ENCODE results near the gene PSMB5.

The PSMB5 gene

DNA sequence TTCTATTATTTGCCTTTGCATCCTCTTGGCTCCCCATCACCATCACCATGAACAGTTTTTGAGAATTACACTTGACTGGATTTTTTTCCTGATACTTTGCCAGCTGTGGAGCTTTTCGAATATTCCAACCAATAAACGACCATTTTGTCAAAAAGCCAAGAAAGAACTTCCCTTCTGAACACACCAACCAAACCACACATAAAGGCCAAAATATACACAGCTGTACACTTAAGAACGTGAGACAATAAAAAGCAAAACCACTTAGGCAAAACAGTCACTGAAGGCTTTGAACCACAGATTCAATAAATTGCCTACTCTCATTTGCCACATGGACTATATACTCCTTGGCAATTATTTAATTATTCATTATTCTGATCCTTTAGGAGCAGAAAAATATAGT lies 25.9 kb downstream of the PSMB5 start:
- no peak overlapping the region for H2BK120ac ChIP-seq (ENCODE audit: low read depth, low read length)
- H2BK5ac ChIP-seq (ENCODE audit: low read length), result no peak overlapping the region
- H3K27me3 ChIP-seq (ENCODE audit: control insufficient read depth in 3 of 3, insufficient read depth in 3 of 3, low read depth in 1 of 3, low read length in 3 of 3), result no peaks in the 10 kb centered on the region
- no peak overlapping the region for H3K14ac ChIP-seq (ENCODE audit: low read length)
- no peaks in the 10 kb centered on the region for H3K36me3 ChIP-seq (replicated peaks in 1 of 2; ENCODE audit: control insufficient read depth in 2 of 2, insufficient read depth in 2 of 2, low read length in 2 of 2)
- H3K79me1 ChIP-seq (ENCODE audit: low read depth, low read length), result no peaks in the 10 kb centered on the region
- no peak overlapping the region for H2AK5ac ChIP-seq (ENCODE audit: low read depth, low read length)
- H3K4ac ChIP-seq (ENCODE audit: low read length), result no peak overlapping the region
- H3K9me3 ChIP-seq (replicated peaks in 1 of 2; ENCODE audit: control insufficient read depth in 2 of 2, insufficient read depth in 1 of 2, low read depth in 1 of 2, low read length in 2 of 2), result peaks cover 0 to 8% of the 10 kb centered on the region in 2 donors
- no peak overlapping the region for H2AFZ ChIP-seq (ENCODE audit: low read length)
- no peak overlapping the region for H4K91ac ChIP-seq (ENCODE audit: low read depth, low read length, poor library complexity)
- H3K9ac ChIP-seq (ENCODE audit: low read depth, low read length, poor library complexity), result no peak overlapping the region
- no peak overlapping the region for H3K4me2 ChIP-seq (ENCODE audit: insufficient read depth, low read length, poor library complexity, severe bottlenecking)
- no peak overlapping the region for H3K4me3 ChIP-seq (ENCODE audit: low read length in 2 of 2)
- peaks cover 5 to 7% of the 10 kb centered on the region in 2 donors for H3K4me1 ChIP-seq (ENCODE audit: control insufficient read depth in 2 of 2, insufficient read depth in 1 of 2, low read depth in 1 of 2, low read length in 2 of 2)
- no peak overlapping the region for H4K8ac ChIP-seq (ENCODE audit: low read depth, low read length)
- DNase-seq (ENCODE audit: low spot score), result no peak
- H2BK15ac ChIP-seq (ENCODE audit: low read length), result no peak overlapping the region
- H2BK12ac ChIP-seq (ENCODE audit: low read length), result no peak overlapping the region
- H3K23ac ChIP-seq (ENCODE audit: low read depth, low read length, poor library complexity), result no peak overlapping the region
- no CpG with 5 or more reads among the region's 3 CpGs for whole genome bisulfite sequencing, 2 donors (ENCODE audit: extremely low coverage in 2 of 2, insufficient read length in 2 of 2, insufficient replicate concordance in 1 of 2)
- H3K27ac ChIP-seq (replicated peaks; ENCODE audit: low read length), result no peak overlapping the region
- no peak overlapping the region for H3K18ac ChIP-seq (ENCODE audit: low read length)

DNA sequence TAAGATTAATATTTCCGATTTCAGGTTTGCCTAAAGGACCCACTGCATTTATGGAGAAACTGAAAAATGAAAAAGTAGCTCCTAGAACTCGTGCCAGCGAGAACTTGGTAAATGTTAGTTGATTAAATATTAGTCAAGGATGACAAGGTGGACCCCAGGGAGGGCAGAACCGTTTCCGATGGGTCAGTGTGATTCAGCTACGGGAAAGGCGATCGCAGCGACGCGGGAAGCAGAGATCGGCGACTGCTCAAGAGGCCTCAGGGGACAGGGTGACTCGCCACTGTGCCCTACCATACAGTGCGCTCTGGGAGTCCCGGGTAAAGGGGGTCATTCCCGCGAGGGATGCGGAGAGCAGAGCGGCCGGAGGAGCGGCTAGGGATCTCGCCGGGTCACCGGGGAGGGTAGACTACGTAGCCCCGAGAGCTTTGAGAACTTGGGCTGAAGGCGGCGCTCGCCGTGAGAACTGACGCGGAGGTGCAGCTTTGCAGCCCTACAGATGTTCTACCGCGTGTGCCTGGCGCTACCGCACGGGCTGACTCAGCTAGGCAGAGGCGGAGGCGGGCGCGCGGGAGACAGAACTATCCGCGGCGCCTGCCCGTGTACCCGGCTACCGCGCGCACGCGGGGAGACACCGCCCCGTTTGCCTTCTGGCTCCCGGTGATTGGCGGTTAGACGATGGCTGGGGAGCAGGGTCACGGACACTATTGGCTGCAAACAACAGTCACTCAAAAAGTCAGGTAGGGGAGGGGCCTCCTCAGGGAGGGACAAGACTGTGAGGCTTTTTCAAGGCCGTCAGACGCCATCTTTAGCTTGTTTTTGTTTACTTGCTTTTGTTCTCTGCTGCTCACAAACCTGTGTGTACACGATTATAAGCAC lies 27.9 kb downstream of the PSMB5 start:
- Histone ChIP-seq H3K4me3 (ENCODE audit: low read length in 2 of 2) (peak overlapping the region; percentile 83 to 88), H2BK12ac (ENCODE audit: low read length) (no peak overlapping the region), H2BK120ac (ENCODE audit: low read depth, low read length) (no peak overlapping the region), H3K4me1 (ENCODE audit: control insufficient read depth in 2 of 2, insufficient read depth in 1 of 2, low read depth in 1 of 2, low read length in 2 of 2) (peaks cover 5 to 7% of the 10 kb centered on the region in 2 donors), H2BK5ac (ENCODE audit: low read length) (peak overlapping the region; percentile 25), H3K79me1 (ENCODE audit: low read depth, low read length) (no peaks in the 10 kb centered on the region), H2AK5ac (ENCODE audit: low read depth, low read length) (no peak overlapping the region), H3K4me2 (ENCODE audit: insufficient read depth, low read length, poor library complexity, severe bottlenecking) (peak overlapping the region; percentile 72), H2BK15ac (ENCODE audit: low read length) (no peak overlapping the region), H3K14ac (ENCODE audit: low read length) (peak overlapping the region; percentile 56), H3K9me3 (replicated peaks in 1 of 2; ENCODE audit: control insufficient read depth in 2 of 2, insufficient read depth in 1 of 2, low read depth in 1 of 2, low read length in 2 of 2) (peaks cover 0 to 8% of the 10 kb centered on the region in 2 donors), H4K8ac (ENCODE audit: low read depth, low read length) (no peak overlapping the region), H3K23ac (ENCODE audit: low read depth, low read length, poor library complexity) (peak overlapping the region; percentile 80), H3K4ac (ENCODE audit: low read length) (no peak overlapping the region), H3K36me3 (replicated peaks in 1 of 2; ENCODE audit: control insufficient read depth in 2 of 2, insufficient read depth in 2 of 2, low read length in 2 of 2) (no peaks in the 10 kb centered on the region), H3K9ac (ENCODE audit: low read depth, low read length, poor library complexity) (peak overlapping the region; percentile 89), H3K27me3 (ENCODE audit: control insufficient read depth in 3 of 3, insufficient read depth in 3 of 3, low read depth in 1 of 3, low read length in 3 of 3) (no peaks in the 10 kb centered on the region), H2AFZ (ENCODE audit: low read length) (peak overlapping the region; percentile 84), H3K18ac (ENCODE audit: low read length) (peak overlapping the region; percentile 98), H4K91ac (ENCODE audit: low read depth, low read length, poor library complexity) (peak overlapping the region; percentile 14), H3K27ac (replicated peaks; ENCODE audit: low read length) (peak overlapping the region; percentile 92)
- WGBS, 2 donors (ENCODE audit: extremely low coverage in 2 of 2, insufficient read length in 2 of 2, insufficient replicate concordance in 1 of 2), result no CpG with 5 or more reads among the region's 62 CpGs
- DNase-seq (ENCODE audit: low spot score), result peak; percentile 95

DNA sequence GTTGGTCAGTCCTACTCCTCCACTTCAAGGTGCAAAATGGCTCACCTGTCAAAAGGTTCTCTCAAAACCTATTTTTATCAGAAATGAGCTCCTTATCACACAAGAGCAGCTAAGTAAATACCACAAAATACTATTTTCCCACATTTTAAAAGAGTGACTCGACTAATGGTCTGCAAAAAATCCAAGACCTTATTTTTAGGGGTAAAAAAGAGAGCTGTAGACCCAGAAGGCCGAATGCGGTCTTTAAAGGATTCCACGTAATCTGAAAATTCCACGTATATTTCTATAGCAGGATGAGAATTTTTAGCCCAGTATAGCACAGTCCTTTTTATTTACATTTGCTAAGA lies 28.5 kb downstream of the PSMB5 start:
- Histone ChIP-seq H3K23ac (ENCODE audit: low read depth, low read length, poor library complexity) (no peak overlapping the region), H3K4me3 (ENCODE audit: low read length in 2 of 2) (peak overlapping the region in 1 of 2 donors; percentile 83)
- WGBS, 2 donors (ENCODE audit: extremely low coverage in 2 of 2, insufficient read length in 2 of 2, insufficient replicate concordance in 1 of 2), result no CpG with 5 or more reads among the region's 5 CpGs

DNA sequence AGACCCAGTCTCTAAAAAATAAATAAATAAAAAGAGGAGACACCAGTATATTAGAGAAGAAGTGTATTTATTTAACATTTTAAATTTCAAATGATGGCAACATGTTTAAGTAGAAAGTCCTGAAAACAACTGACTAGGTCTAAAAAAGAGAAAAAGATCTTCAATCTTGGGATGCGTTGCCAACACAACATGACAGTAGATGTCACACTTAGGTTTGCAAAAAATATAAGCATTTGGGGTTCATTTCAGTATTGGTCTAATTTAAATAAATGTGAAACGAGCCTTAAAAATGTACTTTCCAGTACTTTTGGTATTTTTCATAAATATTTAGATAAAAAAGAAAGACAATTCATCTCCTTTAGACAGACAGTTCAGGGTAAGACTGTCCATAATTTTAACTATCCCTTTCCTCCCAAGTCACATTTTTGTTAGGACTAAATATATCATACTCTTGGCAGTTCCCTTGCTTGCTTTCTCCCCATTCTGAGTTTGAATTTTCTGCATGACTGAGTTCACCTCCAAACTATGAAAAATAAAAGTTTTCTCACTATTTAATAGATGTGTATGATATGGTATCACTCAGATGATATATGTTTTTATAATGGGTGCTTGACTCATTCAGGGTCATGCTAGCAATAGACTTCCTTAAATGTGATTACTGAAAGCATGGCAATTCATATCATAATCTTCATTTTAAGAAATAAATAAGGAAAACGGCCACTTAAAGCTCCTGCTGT lies 29.1 kb downstream of the PSMB5 start:
- WGBS, 2 donors (ENCODE audit: extremely low coverage in 2 of 2, insufficient read length in 2 of 2, insufficient replicate concordance in 1 of 2), result no CpG with 5 or more reads among the region's 3 CpGs
- H3K36me3 ChIP-seq (replicated peaks in 1 of 2; ENCODE audit: control insufficient read depth in 2 of 2, insufficient read depth in 2 of 2, low read length in 2 of 2), result no peaks in the 10 kb centered on the region
- H3K18ac ChIP-seq (ENCODE audit: low read length), result no peak overlapping the region
- H3K14ac ChIP-seq (ENCODE audit: low read length), result no peak overlapping the region
- no peak overlapping the region for H2AK5ac ChIP-seq (ENCODE audit: low read depth, low read length)
- no peak overlapping the region for H2BK15ac ChIP-seq (ENCODE audit: low read length)
- no peak overlapping the region for H3K27ac ChIP-seq (replicated peaks; ENCODE audit: low read length)
- no peak overlapping the region for H3K23ac ChIP-seq (ENCODE audit: low read depth, low read length, poor library complexity)
- H3K27me3 ChIP-seq (ENCODE audit: control insufficient read depth in 3 of 3, insufficient read depth in 3 of 3, low read depth in 1 of 3, low read length in 3 of 3), result no peaks in the 10 kb centered on the region
- no peak overlapping the region for H2BK12ac ChIP-seq (ENCODE audit: low read length)
- H2BK5ac ChIP-seq (ENCODE audit: low read length), result no peak overlapping the region
- no peak overlapping the region for H3K9ac ChIP-seq (ENCODE audit: low read depth, low read length, poor library complexity)
- peaks cover 5 to 7% of the 10 kb centered on the region in 2 donors for H3K4me1 ChIP-seq (ENCODE audit: control insufficient read depth in 2 of 2, insufficient read depth in 1 of 2, low read depth in 1 of 2, low read length in 2 of 2)
- H4K91ac ChIP-seq (ENCODE audit: low read depth, low read length, poor library complexity), result no peak overlapping the region
- H2BK120ac ChIP-seq (ENCODE audit: low read depth, low read length), result no peak overlapping the region
- no peak for DNase-seq (ENCODE audit: low spot score)
- H2AFZ ChIP-seq (ENCODE audit: low read length), result no peak overlapping the region
- H3K4me2 ChIP-seq (ENCODE audit: insufficient read depth, low read length, poor library complexity, severe bottlenecking), result no peak overlapping the region
- no peaks in the 10 kb centered on the region for H3K79me1 ChIP-seq (ENCODE audit: low read depth, low read length)
- peaks cover 0 to 8% of the 10 kb centered on the region in 2 donors for H3K9me3 ChIP-seq (replicated peaks in 1 of 2; ENCODE audit: control insufficient read depth in 2 of 2, insufficient read depth in 1 of 2, low read depth in 1 of 2, low read length in 2 of 2)
- H3K4me3 ChIP-seq (ENCODE audit: low read length in 2 of 2), result peak overlapping the region in 1 of 2 donors; percentile 83
- H3K4ac ChIP-seq (ENCODE audit: low read length), result no peak overlapping the region
- no peak overlapping the region for H4K8ac ChIP-seq (ENCODE audit: low read depth, low read length)

More for the DNA sequence above, 28.5 kb downstream of the PSMB5 start:
- peaks cover 0 to 8% of the 10 kb centered on the region in 2 donors for H3K9me3 ChIP-seq (replicated peaks in 1 of 2; ENCODE audit: control insufficient read depth in 2 of 2, insufficient read depth in 1 of 2, low read depth in 1 of 2, low read length in 2 of 2)
- no peak overlapping the region for H4K8ac ChIP-seq (ENCODE audit: low read depth, low read length)
- H2BK5ac ChIP-seq (ENCODE audit: low read length), result no peak overlapping the region
- H2AFZ ChIP-seq (ENCODE audit: low read length), result peak overlapping the region; percentile 84
- H3K14ac ChIP-seq (ENCODE audit: low read length), result no peak overlapping the region
- H3K4ac ChIP-seq (ENCODE audit: low read length), result no peak overlapping the region
- H3K4me2 ChIP-seq (ENCODE audit: insufficient read depth, low read length, poor library complexity, severe bottlenecking), result no peak overlapping the region
- peaks cover 5 to 7% of the 10 kb centered on the region in 2 donors for H3K4me1 ChIP-seq (ENCODE audit: control insufficient read depth in 2 of 2, insufficient read depth in 1 of 2, low read depth in 1 of 2, low read length in 2 of 2)
- no peak overlapping the region for H2BK120ac ChIP-seq (ENCODE audit: low read depth, low read length)
- H2BK15ac ChIP-seq (ENCODE audit: low read length), result no peak overlapping the region
- no peaks in the 10 kb centered on the region for H3K79me1 ChIP-seq (ENCODE audit: low read depth, low read length)
- no peaks in the 10 kb centered on the region for H3K36me3 ChIP-seq (replicated peaks in 1 of 2; ENCODE audit: control insufficient read depth in 2 of 2, insufficient read depth in 2 of 2, low read length in 2 of 2)
- DNase-seq (ENCODE audit: low spot score), result no peak
- H3K9ac ChIP-seq (ENCODE audit: low read depth, low read length, poor library complexity), result no peak overlapping the region
- no peak overlapping the region for H3K18ac ChIP-seq (ENCODE audit: low read length)
- H2BK12ac ChIP-seq (ENCODE audit: low read length), result no peak overlapping the region
- H3K27me3 ChIP-seq (ENCODE audit: control insufficient read depth in 3 of 3, insufficient read depth in 3 of 3, low read depth in 1 of 3, low read length in 3 of 3), result no peaks in the 10 kb centered on the region
- H4K91ac ChIP-seq (ENCODE audit: low read depth, low read length, poor library complexity), result no peak overlapping the region
- no peak overlapping the region for H2AK5ac ChIP-seq (ENCODE audit: low read depth, low read length)
- no peak overlapping the region for H3K27ac ChIP-seq (replicated peaks; ENCODE audit: low read length)
